Measurements from ENCODE around the gene TIAM2. TPM values are rescaled to one million over a fixed set of nuclear protein-coding genes. Genes with fewer than 3 reads are reported as not detected.

TIAM2 gene
- total RNA-seq, 1 donor from 2014 or later: 36.8 TPM

GRCh38 chr6:155154158-155154830, 159.2 kb downstream of the TIAM2 start:
- Mint-ChIP-seq H3K9me3 (no peaks in the 10 kb centered on the region), H3K4me3 (no peak overlapping the region), H3K27me3 (ENCODE audit: low read depth) (no peaks in the 10 kb centered on the region), H3K27ac (ENCODE audit: unreplicated experiment) (no peak overlapping the region), H3K36me3 (ENCODE audit: low read depth) (no peaks in the 10 kb centered on the region), H3K4me1 (peaks cover 12% of the 10 kb centered on the region)
- TF ChIP-seq, protein P1, sequence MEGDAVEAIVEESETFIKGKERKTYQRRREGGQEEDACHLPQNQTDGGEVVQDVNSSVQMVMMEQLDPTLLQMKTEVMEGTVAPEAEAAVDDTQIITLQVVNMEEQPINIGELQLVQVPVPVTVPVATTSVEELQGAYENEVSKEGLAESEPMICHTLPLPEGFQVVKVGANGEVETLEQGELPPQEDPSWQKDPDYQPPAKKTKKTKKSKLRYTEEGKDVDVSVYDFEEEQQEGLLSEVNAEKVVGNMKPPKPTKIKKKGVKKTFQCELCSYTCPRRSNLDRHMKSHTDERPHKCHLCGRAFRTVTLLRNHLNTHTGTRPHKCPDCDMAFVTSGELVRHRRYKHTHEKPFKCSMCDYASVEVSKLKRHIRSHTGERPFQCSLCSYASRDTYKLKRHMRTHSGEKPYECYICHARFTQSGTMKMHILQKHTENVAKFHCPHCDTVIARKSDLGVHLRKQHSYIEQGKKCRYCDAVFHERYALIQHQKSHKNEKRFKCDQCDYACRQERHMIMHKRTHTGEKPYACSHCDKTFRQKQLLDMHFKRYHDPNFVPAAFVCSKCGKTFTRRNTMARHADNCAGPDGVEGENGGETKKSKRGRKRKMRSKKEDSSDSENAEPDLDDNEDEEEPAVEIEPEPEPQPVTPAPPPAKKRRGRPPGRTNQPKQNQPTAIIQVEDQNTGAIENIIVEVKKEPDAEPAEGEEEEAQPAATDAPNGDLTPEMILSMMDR (conservative IDR thresholded peaks at IDR 0.05): no peak
- DNase-seq (ENCODE audit: low read depth, low spot score): no peak

- no peaks in the 10 kb centered on the region for H3K27me3 Mint-ChIP-seq (ENCODE audit: low read depth)
- TF ChIP-seq, protein P1 (conservative IDR thresholded peaks at IDR 0.05): no peak
- peaks cover 2% of the 10 kb centered on the region for H3K36me3 Mint-ChIP-seq (ENCODE audit: low read depth)
- H3K4me1 Mint-ChIP-seq: peaks cover 12% of the 10 kb centered on the region
- no peak overlapping the region for H3K27ac Mint-ChIP-seq (ENCODE audit: unreplicated experiment)
- no peak for DNase-seq (ENCODE audit: low read depth, low spot score)
- H3K4me3 Mint-ChIP-seq: no peak overlapping the region
- no peaks in the 10 kb centered on the region for H3K9me3 Mint-ChIP-seq
These were observed 160.8 kb downstream of the TIAM2 start for GRCh38 chr6:155155787-155156447.

- TF ChIP-seq, protein P1 (conservative IDR thresholded peaks at IDR 0.05): no peak
- peaks cover 9% of the 10 kb centered on the region for H3K4me1 Mint-ChIP-seq
- no peaks in the 10 kb centered on the region for H3K27me3 Mint-ChIP-seq (ENCODE audit: low read depth)
- H3K9me3 Mint-ChIP-seq: no peaks in the 10 kb centered on the region
- H3K4me3 Mint-ChIP-seq: no peak overlapping the region
- H3K36me3 Mint-ChIP-seq (ENCODE audit: low read depth): peaks cover 2% of the 10 kb centered on the region
- peak overlapping the region; percentile 3 for H3K27ac Mint-ChIP-seq (ENCODE audit: unreplicated experiment)
- DNase-seq (ENCODE audit: low read depth, low spot score): no peak
These were observed 162.0 kb downstream of the TIAM2 start for GRCh38 chr6:155157101-155157500.

DNA sequence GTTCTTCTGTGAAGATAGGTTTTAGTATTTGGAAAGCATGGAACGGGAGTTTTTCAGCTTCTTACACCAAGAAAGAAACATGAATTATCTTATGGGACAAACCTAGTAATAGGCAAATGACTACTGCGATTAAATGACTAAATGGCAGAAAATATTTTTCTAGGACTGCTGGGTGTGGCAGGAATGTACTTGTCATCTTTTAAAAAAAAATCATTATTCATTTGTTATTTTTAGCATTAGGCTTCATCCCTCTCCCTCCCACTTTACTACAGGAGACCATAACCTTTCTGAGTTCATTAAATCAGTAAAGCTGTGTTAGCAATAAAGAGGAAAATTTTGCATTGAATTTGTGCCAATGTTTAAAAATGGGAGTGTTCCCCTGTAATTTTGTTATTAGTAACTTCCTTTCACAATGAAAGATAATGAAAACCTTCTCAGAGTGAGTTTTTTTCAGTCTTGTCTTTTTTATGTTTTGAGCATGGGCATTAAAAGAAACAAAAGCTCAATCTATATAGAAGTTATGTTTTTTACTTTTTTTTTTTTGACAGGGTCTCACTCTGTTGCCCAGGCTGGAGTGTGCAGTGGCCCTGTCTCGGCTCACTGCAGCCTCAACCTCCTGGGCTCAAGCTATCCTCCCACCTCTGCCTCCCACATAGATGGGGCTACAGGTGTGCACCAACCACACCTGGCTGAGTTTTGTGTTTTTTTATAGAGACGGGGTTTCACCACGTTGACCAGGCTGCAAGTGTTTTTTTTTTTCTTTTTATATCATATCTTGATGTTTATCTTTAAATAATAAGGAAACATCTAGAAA, 163.1 kb downstream of the TIAM2 start:
- DNase-seq (ENCODE audit: low read depth, low spot score): no peak
- no peaks in the 10 kb centered on the region for H3K27me3 Mint-ChIP-seq (ENCODE audit: low read depth)
- H3K4me3 Mint-ChIP-seq: no peak overlapping the region
- H3K9me3 Mint-ChIP-seq: no peaks in the 10 kb centered on the region
- TF ChIP-seq, protein P1 (conservative IDR thresholded peaks at IDR 0.05): no peak
- H3K27ac Mint-ChIP-seq (ENCODE audit: unreplicated experiment): no peak overlapping the region
- peaks cover 2% of the 10 kb centered on the region for H3K36me3 Mint-ChIP-seq (ENCODE audit: low read depth)
- peaks cover 9% of the 10 kb centered on the region for H3K4me1 Mint-ChIP-seq

DNA sequence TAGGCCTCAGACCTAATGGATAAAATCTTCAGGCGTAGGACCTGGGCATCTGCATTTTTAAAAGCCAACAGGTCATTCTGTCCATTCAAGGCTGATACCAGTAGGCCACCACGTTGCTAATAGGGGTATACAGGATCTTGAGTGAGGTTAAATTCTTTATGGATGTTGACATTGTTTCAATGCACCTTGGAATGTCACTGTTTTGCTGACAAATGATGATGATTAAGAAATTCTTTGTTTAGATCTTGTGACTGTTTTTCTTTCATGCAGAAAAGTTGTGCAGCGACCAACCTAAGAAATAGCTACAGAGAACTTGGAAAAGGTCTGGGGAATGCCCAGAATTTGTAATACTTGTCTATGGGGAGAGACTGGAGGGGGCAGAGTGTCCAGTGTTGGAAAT, 167.6 kb downstream of the TIAM2 start:
- Mint-ChIP-seq H3K27me3 (ENCODE audit: low read depth) (no peaks in the 10 kb centered on the region), H3K27ac (ENCODE audit: unreplicated experiment) (no peak overlapping the region), H3K4me3 (no peak overlapping the region), H3K9me3 (no peaks in the 10 kb centered on the region), H3K36me3 (ENCODE audit: low read depth) (peaks cover 7% of the 10 kb centered on the region), H3K4me1 (peaks cover 7% of the 10 kb centered on the region)
- TF ChIP-seq, protein P1 (conservative IDR thresholded peaks at IDR 0.05): no peak
- no peak for DNase-seq (ENCODE audit: low read depth, low spot score)

Measured in neural crest cell (in vitro differentiated cells).